GM12873 (cell line): ENCODE data around the gene KCNT2.

Experiments
- CTCF ChIP-seq: IDR thresholded peaks from 2 replicates; pipeline ENCODE4 v1.5.1; 2012; ENCODE audit warnings: low read depth, mild to moderate bottlenecking, moderate library complexity, low read length, control low read depth; ENCODE audit not compliant: insufficient read depth; ENCODE audit errors: missing control alignments

Gene KCNT2

GRCh38 chr1:196649990-196650389 lies 41.8 kb upstream of the KCNT2 start:
- no peak for TF ChIP-seq CTCF

- TF ChIP-seq CTCF, result no peak
These were observed 32.7 kb upstream of the KCNT2 start for GRCh38 chr1:196640976-196641375.

- no peak for TF ChIP-seq CTCF
These were observed 30.2 kb upstream of the KCNT2 start for GRCh38 chr1:196638466-196638865.

- TF ChIP-seq CTCF, result no peak
These were observed 29.4 kb upstream of the KCNT2 start for GRCh38 chr1:196637606-196638005.

GRCh38 chr1:196628838-196629237 lies 20.6 kb upstream of the KCNT2 start:
- TF ChIP-seq CTCF, result no peak

GRCh38 chr1:196623079-196623478 lies 14.8 kb upstream of the KCNT2 start:
- TF ChIP-seq CTCF, result no peak

- TF ChIP-seq CTCF, result no peak
These were observed 11.5 kb upstream of the KCNT2 start for GRCh38 chr1:196619721-196620120.
